Effector CD8-positive, alpha-beta T cell (primary cell): ENCODE results near the gene TGFBR2.

Experiments used
- DNase-seq: peaks from one replicate; lab custom pipeline; 2025; lab: John Stamatoyannopoulos, UW
- total RNA-seq, 4 experiments: gene quantifications; one replicate each; lab custom pipeline; 2026; lab: John Stamatoyannopoulos, UW

The TGFBR2 gene
- 184 to 340 (median 270) reads per million in 4 experiments for total RNA-seq

GRCh38 chr3:30606301-30607031 is at the start of gene TGFBR2:
TGFBR2 (plus strand) TSS chr3:30606601; CDS start chr3:30606884, 283 bp downstream.
- peak; percentile 63 for DNase-seq

- DNase-seq: no peak
Measured at GRCh38 chr3:30557746-30558303, 48.6 kb upstream of the TGFBR2 start.

GRCh38 chr3:30563956-30564355 is 42.4 kb upstream of the TGFBR2 start:
- no peak for DNase-seq

- no peak for DNase-seq
Measured at GRCh38 chr3:30567139-30567753, 39.2 kb upstream of the TGFBR2 start.

GRCh38 chr3:30576946-30577345 is 29.5 kb upstream of the TGFBR2 start:
- no peak for DNase-seq

GRCh38 chr3:30577788-30578187 is 28.6 kb upstream of the TGFBR2 start:
- no peak for DNase-seq

- DNase-seq: no peak
Measured at GRCh38 chr3:30578479-30578878, 27.9 kb upstream of the TGFBR2 start.

- DNase-seq: no peak
Measured at GRCh38 chr3:30578986-30579579, 27.3 kb upstream of the TGFBR2 start.

GRCh38 chr3:30581067-30581585 is 25.3 kb upstream of the TGFBR2 start:
- DNase-seq: no peak

- no peak for DNase-seq
Measured at GRCh38 chr3:30581982-30582381, 24.4 kb upstream of the TGFBR2 start.

- DNase-seq: no peak
Measured at GRCh38 chr3:30583973-30584372, 22.4 kb upstream of the TGFBR2 start.

- DNase-seq: no peak
Measured at GRCh38 chr3:30585654-30586053, 20.7 kb upstream of the TGFBR2 start.

- DNase-seq: no peak
Measured at GRCh38 chr3:30586096-30586805, 20.1 kb upstream of the TGFBR2 start.

- no peak for DNase-seq
Measured at GRCh38 chr3:30586806-30587486, 19.5 kb upstream of the TGFBR2 start.

GRCh38 chr3:30587904-30588303 is 18.5 kb upstream of the TGFBR2 start:
- DNase-seq: no peak

GRCh38 chr3:30596152-30596551 is 10.2 kb upstream of the TGFBR2 start:
- DNase-seq: no peak

GRCh38 chr3:30597131-30597768 is 9.2 kb upstream of the TGFBR2 start:
- no peak for DNase-seq

GRCh38 chr3:30597769-30598134 is 8.6 kb upstream of the TGFBR2 start:
- DNase-seq: no peak

- DNase-seq: no peak
Measured at GRCh38 chr3:30598668-30599545, 7.5 kb upstream of the TGFBR2 start.

- DNase-seq: no peak
Measured at GRCh38 chr3:30600572-30600971, 5.8 kb upstream of the TGFBR2 start.
